Muscle layer of duodenum (tissue), 2 donors: ENCODE data around the gene ATP10A.

ENCODE experiments used
- H3K27ac ChIP-seq: one replicate; pipeline ENCODE4 v1.7.0; 2013; ENCODE audit warnings: mild to moderate bottlenecking, low read length
- H3K27me3 ChIP-seq: one replicate; pipeline ENCODE4 v1.7.0; 2013; ENCODE audit warnings: low read depth, mild to moderate bottlenecking, control low read depth, low read length
- H3K36me3 ChIP-seq, 2 donors: one replicate each; pipeline ENCODE4 v1.7.0; 2013; ENCODE audit warnings: low read length in 2 of 2, control low read depth in 1 of 2, mild to moderate bottlenecking in 1 of 2; ENCODE audit not compliant: insufficient read depth in 2 of 2, control insufficient read depth in 1 of 2
- H3K4me1 ChIP-seq, 2 donors: one replicate each; pipeline ENCODE4 v1.7.0; 2013; ENCODE audit warnings: low read length in 2 of 2, mild to moderate bottlenecking in 2 of 2, control low read depth in 1 of 2, moderate library complexity in 1 of 2; ENCODE audit not compliant: insufficient read depth in 2 of 2, control insufficient read depth in 1 of 2
- H3K4me3 ChIP-seq, 2 donors: one replicate each; pipeline ENCODE4 v1.7.0; 2013; ENCODE audit warnings: low read length in 2 of 2, low read depth in 1 of 2, mild to moderate bottlenecking in 1 of 2
- H3K9me3 ChIP-seq, 2 donors: one replicate each; pipeline ENCODE4 v1.7.0; 2013; ENCODE audit warnings: low read length in 2 of 2, control low read depth in 1 of 2, mild to moderate bottlenecking in 1 of 2; ENCODE audit not compliant: control insufficient read depth in 1 of 2
- donor health status: healthy.

The ATP10A gene

DNA sequence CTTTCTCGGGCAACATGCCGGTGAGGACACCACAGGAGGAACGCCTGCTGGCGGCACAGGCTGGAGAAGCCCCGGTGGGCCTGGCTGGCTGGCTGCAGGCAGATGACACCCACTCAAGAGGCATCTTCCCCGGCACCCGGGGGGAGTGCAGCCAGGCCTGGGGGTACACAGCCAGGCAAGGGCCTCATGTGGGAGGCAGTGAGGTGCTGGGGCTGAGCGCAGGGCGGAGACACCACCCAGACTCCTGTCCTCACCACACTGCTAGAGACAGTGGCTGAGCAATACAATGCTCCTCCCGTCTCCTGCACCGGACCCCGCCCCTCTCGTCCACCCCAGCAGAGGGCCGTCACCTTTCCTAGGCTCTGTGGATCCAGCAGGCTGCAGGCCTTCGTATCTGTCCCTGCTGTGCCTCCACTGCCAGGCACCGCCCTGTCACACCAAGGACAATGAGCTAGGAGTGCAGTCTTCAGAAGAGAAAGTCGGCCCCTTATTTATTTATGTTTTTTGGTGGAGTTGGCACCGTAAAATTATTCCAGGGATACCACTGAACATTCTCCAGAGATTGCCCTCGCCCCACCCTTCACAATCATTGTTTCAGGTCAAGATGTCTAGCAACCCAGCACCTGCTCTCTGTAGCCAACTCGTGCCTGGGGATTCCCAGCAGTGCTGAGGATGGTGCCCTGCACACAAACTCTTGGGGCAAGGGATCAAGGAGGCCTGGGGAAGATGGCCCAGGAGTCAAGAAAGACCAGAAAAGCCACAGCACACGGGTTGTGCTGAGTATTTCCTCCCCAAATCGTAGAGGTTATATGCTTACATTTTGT lies 129.1 kb downstream of the ATP10A start:
- Histone ChIP-seq H3K27me3 (no peaks in the 10 kb centered on the region), H3K4me1 (peaks cover 0 to 17% of the 10 kb centered on the region in 2 donors), H3K36me3 (no peaks in the 10 kb centered on the region), H3K9me3 (no peaks in the 10 kb centered on the region), H3K4me3 (no peak overlapping the region), H3K27ac (no peak overlapping the region)

DNA sequence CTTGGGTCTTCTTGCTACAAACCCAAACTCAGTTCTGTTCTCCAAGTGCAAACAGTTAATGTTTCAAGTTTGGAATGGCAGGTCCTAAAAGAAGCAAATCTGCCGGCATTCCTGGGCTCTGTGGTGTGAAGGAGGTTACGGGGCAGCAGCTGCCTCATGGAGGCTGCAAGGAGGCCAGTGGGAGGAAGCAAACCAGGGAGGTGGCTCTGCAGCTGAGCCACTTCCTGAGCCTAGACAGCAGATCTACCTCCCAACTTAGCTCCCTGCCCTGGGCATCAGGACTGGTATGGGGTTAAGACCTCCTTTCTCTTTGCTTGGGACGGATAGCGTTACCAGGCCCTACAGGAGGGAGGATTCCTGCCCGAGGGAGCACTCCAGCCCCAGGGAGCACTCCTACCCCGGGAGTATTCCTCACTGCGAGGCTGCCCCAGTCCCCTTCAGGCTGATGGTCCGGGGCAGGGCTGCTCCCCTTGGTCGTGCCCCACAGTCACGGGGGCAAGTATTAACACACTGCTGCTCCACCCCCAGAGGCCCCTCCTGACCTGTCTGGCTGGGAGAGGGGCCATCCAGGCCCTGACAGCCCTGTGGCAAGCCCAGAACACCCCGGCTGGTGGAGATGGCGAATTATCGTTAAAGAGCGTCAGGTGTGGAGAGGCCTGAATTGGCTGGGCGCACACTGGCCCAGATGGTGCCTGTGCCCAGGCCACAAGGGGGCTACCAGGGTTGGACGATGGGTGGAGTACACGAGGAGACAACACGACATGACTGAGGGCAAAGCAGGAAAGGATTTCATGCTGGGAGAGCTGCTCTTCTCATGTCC lies 129.9 kb downstream of the ATP10A start:
- H3K36me3 ChIP-seq = no peaks in the 10 kb centered on the region
- peaks cover 0 to 17% of the 10 kb centered on the region in 2 donors for H3K4me1 ChIP-seq
- H3K27ac ChIP-seq = no peak overlapping the region
- H3K4me3 ChIP-seq = no peak overlapping the region
- H3K9me3 ChIP-seq = no peaks in the 10 kb centered on the region
- H3K27me3 ChIP-seq = no peaks in the 10 kb centered on the region

DNA sequence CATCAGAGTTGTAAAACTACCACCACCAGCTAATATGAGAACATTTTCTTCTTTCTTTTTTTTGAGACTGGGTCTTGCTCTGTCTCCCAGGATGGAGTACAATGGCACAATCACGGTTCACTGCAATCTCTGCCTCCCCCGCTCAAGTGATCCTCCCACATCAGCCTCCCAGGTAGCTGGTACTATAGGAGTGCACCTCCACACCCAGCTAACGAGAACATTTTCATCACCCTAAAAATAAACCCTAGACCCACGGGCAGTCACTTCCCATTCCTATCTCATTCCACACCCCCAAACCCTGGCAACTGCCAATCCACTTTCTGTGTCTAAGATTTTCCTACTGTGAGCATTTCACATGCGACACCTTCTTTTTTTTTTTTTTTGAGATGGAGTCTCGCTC lies 130.9 kb downstream of the ATP10A start:
- H3K27me3 ChIP-seq = no peaks in the 10 kb centered on the region
- H3K4me1 ChIP-seq = peaks cover 0 to 10% of the 10 kb centered on the region in 2 donors
- no peak overlapping the region for H3K27ac ChIP-seq
- no peak overlapping the region for H3K4me3 ChIP-seq
- H3K36me3 ChIP-seq = no peaks in the 10 kb centered on the region
- H3K9me3 ChIP-seq = no peaks in the 10 kb centered on the region

- no peaks in the 10 kb centered on the region for H3K36me3 ChIP-seq
- no peaks in the 10 kb centered on the region for H3K9me3 ChIP-seq
- no peak overlapping the region for H3K4me3 ChIP-seq
- peaks cover 0 to 3% of the 10 kb centered on the region in 2 donors for H3K4me1 ChIP-seq
- H3K27ac ChIP-seq = no peak overlapping the region
- no peaks in the 10 kb centered on the region for H3K27me3 ChIP-seq
These were observed 131.7 kb downstream of the ATP10A start for GRCh38 chr15:25731411-25731810.

- Histone ChIP-seq H3K27me3 (no peaks in the 10 kb centered on the region), H3K4me3 (no peak overlapping the region), H3K36me3 (no peaks in the 10 kb centered on the region), H3K27ac (no peak overlapping the region), H3K9me3 (no peaks in the 10 kb centered on the region), H3K4me1 (no peaks in the 10 kb centered on the region)
These were observed 132.2 kb downstream of the ATP10A start for GRCh38 chr15:25730918-25731317.

DNA sequence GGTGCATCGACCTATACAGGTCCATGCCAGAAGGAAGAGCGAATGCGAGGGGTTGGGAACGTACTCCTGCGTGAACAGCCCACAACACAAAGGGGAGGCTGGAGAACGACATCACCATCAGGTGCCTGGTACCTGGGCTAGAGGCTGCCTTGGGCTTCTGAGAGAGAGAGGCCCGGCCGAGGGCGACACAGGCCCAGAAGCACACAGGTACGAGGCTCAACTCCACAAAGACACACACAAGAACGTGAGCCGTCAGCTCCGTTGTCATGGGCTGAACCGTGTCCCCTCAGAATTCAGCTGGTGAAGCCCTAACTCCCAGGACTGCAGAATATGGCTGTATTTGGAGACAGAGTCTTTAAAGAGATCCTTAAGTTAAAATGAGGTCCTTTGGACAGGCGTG lies 134.3 kb downstream of the ATP10A start:
- Histone ChIP-seq H3K36me3 (peaks cover 3 to 5% of the 10 kb centered on the region in 2 donors), H3K4me1 (no peaks in the 10 kb centered on the region), H3K27ac (no peak overlapping the region), H3K4me3 (no peak overlapping the region), H3K9me3 (no peaks in the 10 kb centered on the region), H3K27me3 (no peaks in the 10 kb centered on the region)

DNA sequence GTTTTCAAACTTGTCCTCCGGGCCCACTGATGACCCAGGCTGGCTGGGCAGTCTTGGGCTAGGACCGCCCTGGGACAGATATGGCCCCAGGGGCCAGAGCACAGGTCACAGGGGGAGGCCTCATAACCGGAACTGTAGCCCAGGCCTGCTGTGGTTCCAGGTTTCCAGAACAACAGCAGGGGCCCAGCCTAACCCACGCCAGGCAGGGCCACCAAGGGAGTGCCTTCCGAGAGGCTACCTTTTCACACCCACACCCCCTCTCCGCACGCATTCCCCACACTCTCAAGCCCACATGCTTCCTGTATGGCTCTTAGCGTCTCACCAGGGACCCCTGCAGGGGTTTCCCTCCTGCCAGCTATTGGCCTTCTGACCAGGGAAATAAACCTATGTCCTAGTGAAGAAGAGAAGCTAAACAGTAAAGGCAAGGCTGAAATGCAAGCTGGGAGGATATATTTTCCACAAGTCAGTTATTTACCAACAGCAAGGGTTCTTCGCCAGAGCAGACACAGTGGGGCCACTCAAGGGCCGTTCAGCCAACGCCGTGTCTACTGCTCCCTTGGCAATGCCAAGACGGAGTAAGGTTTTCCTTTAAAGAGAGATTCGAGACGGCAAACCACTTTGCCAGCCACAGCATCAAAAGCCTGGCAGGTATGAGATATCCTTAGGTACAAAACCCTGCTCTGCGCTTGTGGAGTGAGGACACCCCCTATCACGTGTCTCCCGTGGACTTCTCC lies 135.1 kb downstream of the ATP10A start:
- Histone ChIP-seq H3K36me3 (peaks cover 3 to 5% of the 10 kb centered on the region in 2 donors), H3K9me3 (no peaks in the 10 kb centered on the region), H3K27me3 (no peaks in the 10 kb centered on the region), H3K4me3 (no peak overlapping the region), H3K4me1 (no peaks in the 10 kb centered on the region), H3K27ac (no peak overlapping the region)

DNA sequence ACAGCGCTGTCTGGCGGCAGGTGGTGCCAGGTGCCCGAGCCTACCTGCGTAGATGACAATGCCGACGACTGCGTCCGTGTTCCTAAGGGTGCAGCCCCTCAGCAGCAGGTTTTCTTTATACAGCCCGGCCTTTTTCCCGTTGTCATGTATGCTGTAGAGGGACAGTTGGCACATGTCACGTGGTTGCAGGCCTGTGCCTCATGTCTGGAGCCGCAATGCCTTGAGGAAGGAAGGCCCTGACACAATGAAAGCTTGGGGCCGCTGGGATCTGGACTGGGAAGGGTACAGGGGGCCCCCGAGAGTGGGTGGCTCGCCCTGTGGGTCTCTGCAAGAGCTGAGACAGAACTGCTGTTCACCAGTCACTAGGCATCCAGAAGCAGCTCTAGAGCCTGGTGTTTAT lies 136.0 kb downstream of the ATP10A start:
- Histone ChIP-seq H3K4me1 (no peaks in the 10 kb centered on the region), H3K27me3 (no peaks in the 10 kb centered on the region), H3K27ac (no peak overlapping the region), H3K9me3 (no peaks in the 10 kb centered on the region), H3K4me3 (no peak overlapping the region), H3K36me3 (peaks cover 5 to 6% of the 10 kb centered on the region in 2 donors)

DNA sequence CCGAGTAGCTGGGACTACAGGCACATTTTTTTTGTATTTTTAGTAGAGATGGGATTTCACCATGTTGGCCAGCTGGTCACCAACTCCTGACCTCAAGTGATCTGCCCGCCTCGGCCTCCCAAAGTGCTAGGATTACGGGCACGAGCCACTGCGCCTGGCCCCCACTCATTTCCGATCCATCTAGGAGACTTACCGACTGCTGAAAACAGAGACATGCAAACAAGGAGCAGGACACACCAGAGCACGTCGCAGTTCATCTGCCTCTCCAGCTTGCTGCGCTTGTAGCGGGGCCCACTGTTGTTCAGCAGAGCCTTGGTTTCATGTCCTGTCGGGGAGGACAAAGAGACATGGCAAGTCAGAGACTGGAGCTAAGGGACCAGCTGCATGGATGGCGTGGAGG lies 137.4 kb downstream of the ATP10A start:
- Histone ChIP-seq H3K36me3 (peaks cover 5 to 6% of the 10 kb centered on the region in 2 donors), H3K9me3 (no peaks in the 10 kb centered on the region), H3K4me3 (no peak overlapping the region), H3K4me1 (no peaks in the 10 kb centered on the region), H3K27ac (no peak overlapping the region), H3K27me3 (no peaks in the 10 kb centered on the region)

DNA sequence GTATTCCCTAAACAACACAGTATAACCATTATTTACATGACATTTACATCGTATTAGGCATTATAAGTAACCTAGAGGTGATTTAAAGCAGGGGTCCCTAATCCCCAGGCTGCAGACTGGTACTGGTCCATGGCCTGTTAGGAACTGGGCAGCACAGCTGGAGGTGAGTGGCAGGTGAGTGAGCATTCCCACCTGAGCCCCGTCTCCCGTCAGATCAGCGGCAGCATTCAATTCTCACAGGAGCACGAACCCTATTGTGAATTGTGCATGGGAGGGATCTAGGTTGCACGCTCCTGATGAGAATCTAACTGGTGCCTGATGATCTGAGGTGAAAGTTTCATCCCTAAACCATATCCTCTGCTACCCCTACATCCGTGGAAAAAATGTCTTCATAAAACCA lies 138.2 kb downstream of the ATP10A start:
- Histone ChIP-seq H3K36me3 (peaks cover 5 to 6% of the 10 kb centered on the region in 2 donors), H3K27me3 (no peaks in the 10 kb centered on the region), H3K9me3 (no peaks in the 10 kb centered on the region), H3K27ac (no peak overlapping the region), H3K4me1 (no peaks in the 10 kb centered on the region), H3K4me3 (no peak overlapping the region)

DNA sequence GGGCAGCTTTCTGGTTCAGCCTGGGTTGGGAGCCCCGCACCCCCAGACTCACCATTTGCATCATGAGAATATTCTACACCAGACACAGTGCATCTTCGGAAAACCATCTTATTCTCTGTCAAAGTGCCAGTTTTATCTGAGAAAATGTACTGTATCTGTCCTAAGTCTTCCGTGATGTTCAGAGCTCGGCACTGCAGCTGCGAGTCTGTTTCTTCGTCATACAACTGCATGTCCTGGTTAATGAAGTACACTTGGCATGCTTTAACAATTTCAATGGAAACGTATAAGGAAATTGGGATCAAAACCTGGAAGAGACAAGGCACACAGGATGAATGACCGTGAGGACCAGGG lies 141.5 kb downstream of the ATP10A start:
- Histone ChIP-seq H3K4me1 (no peaks in the 10 kb centered on the region), H3K27ac (no peak overlapping the region), H3K9me3 (no peaks in the 10 kb centered on the region), H3K27me3 (no peaks in the 10 kb centered on the region), H3K36me3 (peaks cover 6% of the 10 kb centered on the region in 2 donors), H3K4me3 (no peak overlapping the region)
